ENCODE data around the gene STK32B. TPM values are rescaled to one million over a fixed set of nuclear protein-coding genes. Genes with fewer than 3 reads are reported as not detected.

The STK32B gene
- total RNA-seq, 1 experiment from 2014 or later: not detected

DNA sequence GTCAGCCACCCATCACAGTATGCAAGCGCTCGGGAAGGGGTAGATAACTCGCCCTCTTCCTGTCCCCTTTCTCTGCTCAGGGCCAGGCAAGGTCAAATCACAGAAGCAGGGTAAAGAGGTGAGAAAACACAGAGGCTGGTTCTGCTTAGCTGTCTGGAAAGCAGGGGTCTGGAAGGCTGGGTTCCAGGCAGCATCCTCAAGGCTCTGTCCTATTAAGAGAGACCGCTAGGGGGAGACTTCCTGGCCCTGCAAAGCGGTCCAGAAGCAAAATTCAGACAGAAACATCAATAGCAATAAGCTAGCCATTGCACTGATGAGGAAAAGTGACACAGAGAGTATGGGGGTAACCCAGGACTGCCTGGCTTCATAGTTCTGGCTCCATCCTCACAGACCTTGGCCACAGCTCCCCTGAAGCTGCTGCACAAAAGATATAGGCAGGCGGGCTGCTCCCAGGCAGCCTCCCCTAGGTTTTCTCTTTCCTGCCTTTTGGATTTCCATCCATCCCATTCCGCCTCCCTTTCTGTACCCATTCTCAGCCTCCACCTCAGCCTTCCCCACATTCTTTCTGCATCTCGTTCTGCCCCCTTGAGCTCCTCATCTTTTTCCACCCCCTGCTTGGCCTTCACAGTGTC, 348.6 kb downstream of the STK32B start:
- TF ChIP-seq, protein P1, sequence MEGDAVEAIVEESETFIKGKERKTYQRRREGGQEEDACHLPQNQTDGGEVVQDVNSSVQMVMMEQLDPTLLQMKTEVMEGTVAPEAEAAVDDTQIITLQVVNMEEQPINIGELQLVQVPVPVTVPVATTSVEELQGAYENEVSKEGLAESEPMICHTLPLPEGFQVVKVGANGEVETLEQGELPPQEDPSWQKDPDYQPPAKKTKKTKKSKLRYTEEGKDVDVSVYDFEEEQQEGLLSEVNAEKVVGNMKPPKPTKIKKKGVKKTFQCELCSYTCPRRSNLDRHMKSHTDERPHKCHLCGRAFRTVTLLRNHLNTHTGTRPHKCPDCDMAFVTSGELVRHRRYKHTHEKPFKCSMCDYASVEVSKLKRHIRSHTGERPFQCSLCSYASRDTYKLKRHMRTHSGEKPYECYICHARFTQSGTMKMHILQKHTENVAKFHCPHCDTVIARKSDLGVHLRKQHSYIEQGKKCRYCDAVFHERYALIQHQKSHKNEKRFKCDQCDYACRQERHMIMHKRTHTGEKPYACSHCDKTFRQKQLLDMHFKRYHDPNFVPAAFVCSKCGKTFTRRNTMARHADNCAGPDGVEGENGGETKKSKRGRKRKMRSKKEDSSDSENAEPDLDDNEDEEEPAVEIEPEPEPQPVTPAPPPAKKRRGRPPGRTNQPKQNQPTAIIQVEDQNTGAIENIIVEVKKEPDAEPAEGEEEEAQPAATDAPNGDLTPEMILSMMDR (IDR thresholded peaks at IDR 0.05; ENCODE audit: unreplicated experiment): no peak
- no TSS peak for BruUV-seq (replicated peaks)
- H3K9me3 Mint-ChIP-seq (ENCODE audit: low read depth, unreplicated experiment): peaks cover 16% of the 10 kb centered on the region
- no peaks in the 10 kb centered on the region for H3K36me3 Mint-ChIP-seq (ENCODE audit: insufficient read depth, unreplicated experiment)
- H3K27ac Mint-ChIP-seq (ENCODE audit: unreplicated experiment): no peak overlapping the region
- H3K4me1 Mint-ChIP-seq (ENCODE audit: low read depth, unreplicated experiment): no peaks in the 10 kb centered on the region
- no peak overlapping the region for H3K4me3 Mint-ChIP-seq (ENCODE audit: low read depth, unreplicated experiment)
- CTCF ChIA-PET: no interaction called here
- intact Hi-C loops (cut with micrococcal nuclease; ENCODE audit: unreplicated experiment): no loop called here
- DNase-seq: no peak
- no peaks in the 10 kb centered on the region for H3K27me3 Mint-ChIP-seq (ENCODE audit: unreplicated experiment)

DNA sequence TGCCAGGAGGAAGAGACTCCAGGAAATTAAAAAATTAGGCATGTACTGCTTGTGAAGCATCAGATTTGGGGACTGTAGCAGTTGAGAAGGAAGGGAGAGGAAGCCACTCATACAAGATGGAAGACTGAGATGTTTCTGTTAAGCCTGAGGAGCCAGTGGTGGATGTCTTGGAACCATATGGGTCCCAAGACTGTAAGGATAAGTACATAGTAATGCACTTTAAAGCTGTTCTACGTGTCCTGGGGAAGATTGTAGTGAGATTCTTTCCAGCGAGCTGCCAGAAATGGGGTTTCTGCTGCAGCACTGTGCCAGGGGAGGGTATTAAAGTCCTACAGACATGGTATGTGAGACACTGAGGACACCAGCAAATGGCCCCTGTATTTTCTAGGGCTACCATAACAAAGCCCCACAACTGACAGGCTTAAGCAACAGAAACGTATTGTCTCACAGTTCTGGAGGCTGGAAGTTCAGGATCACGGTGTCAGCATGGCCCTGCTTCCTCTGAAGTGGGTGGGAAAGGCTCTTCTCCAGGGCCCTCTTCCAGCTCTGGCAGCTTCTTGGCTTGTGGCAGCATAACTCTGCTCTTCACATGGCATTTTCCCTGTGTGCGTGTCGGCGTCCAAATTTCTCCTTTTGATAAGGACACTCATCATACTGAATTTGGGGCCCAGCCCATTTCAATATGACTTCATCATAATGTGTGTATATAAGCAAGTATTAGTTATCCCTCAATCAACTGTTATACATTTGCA, 352.6 kb downstream of the STK32B start:
- H3K4me1 Mint-ChIP-seq (ENCODE audit: low read depth, unreplicated experiment): no peaks in the 10 kb centered on the region
- no TSS peak for BruUV-seq (replicated peaks)
- peaks cover 19% of the 10 kb centered on the region for H3K9me3 Mint-ChIP-seq (ENCODE audit: low read depth, unreplicated experiment)
- DNase-seq: no peak
- intact Hi-C loops (cut with micrococcal nuclease; ENCODE audit: unreplicated experiment): no loop called here
- no peak overlapping the region for H3K4me3 Mint-ChIP-seq (ENCODE audit: low read depth, unreplicated experiment)
- TF ChIP-seq, protein P1 (IDR thresholded peaks at IDR 0.05; ENCODE audit: unreplicated experiment): no peak
- H3K27me3 Mint-ChIP-seq (ENCODE audit: unreplicated experiment): no peaks in the 10 kb centered on the region
- H3K36me3 Mint-ChIP-seq (ENCODE audit: insufficient read depth, unreplicated experiment): no peaks in the 10 kb centered on the region
- H3K27ac Mint-ChIP-seq (ENCODE audit: unreplicated experiment): no peak overlapping the region
- CTCF ChIA-PET: no interaction called here

DNA sequence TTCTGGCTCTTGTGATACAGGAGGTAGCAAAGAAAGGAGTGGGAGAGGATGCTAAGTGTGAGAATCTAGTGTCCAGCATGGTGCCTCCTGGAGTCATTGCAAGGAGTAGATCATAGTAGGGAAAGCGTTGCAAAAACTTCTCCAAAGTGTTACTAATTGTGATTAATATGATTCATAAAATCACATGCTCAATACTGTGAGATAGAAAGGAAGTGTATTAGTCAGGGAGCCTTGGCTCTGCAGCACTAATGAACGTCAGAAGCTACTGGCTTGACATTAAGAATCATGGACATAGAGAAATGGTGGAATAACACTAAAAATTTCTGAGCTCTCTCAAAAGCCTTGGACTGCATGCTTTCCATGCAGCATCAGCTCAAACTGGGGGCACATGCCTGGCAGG, 358.0 kb downstream of the STK32B start:
- TF ChIP-seq, protein P1 (IDR thresholded peaks at IDR 0.05; ENCODE audit: unreplicated experiment): no peak
- Mint-ChIP-seq H3K4me1 (ENCODE audit: low read depth, unreplicated experiment) (no peaks in the 10 kb centered on the region), H3K9me3 (ENCODE audit: low read depth, unreplicated experiment) (peaks cover 13% of the 10 kb centered on the region), H3K27ac (ENCODE audit: unreplicated experiment) (no peak overlapping the region), H3K27me3 (ENCODE audit: unreplicated experiment) (no peaks in the 10 kb centered on the region), H3K4me3 (ENCODE audit: low read depth, unreplicated experiment) (no peak overlapping the region), H3K36me3 (ENCODE audit: insufficient read depth, unreplicated experiment) (no peaks in the 10 kb centered on the region)
- CTCF ChIA-PET: no interaction called here
- DNase-seq: no peak
- intact Hi-C loops (cut with micrococcal nuclease; ENCODE audit: unreplicated experiment): no loop called here
- no TSS peak for BruUV-seq (replicated peaks)

DNA sequence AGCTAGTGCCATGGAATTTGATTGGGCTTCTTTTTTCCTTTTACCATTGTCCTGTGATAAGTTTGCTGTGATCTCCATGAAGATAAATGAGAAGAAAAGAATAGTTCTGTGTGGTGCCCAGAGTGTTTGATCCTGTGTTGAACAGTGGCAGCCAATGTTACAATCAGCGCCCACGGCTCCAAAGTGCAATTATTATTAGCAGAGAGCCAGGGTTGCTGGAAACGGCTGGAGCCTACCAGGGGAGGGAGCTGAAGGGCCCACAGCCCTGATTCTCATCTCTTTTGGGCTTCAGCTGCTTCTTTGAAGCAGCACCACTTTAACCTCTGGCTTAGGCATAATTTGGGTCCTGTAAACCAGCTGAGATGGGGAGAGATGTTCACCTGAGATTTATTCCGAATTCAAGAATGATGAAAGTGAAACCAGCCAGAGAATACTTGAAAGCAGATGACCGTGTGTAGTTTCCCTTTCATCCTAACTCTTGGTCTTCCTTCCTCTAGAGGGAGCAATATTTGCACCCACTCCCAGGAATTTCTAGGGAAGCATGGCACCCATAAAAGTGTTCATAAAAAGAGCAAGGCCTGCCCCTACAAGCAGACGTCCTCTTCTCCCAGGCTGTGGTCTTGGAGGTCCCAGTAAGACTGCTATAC, 358.8 kb downstream of the STK32B start:
- Mint-ChIP-seq H3K4me1 (ENCODE audit: low read depth, unreplicated experiment) (no peaks in the 10 kb centered on the region), H3K36me3 (ENCODE audit: insufficient read depth, unreplicated experiment) (no peaks in the 10 kb centered on the region), H3K4me3 (ENCODE audit: low read depth, unreplicated experiment) (no peak overlapping the region), H3K9me3 (ENCODE audit: low read depth, unreplicated experiment) (peaks cover 13% of the 10 kb centered on the region), H3K27ac (ENCODE audit: unreplicated experiment) (no peak overlapping the region), H3K27me3 (ENCODE audit: unreplicated experiment) (no peaks in the 10 kb centered on the region)
- DNase-seq: no peak
- BruUV-seq (replicated peaks): no TSS peak
- intact Hi-C loops (cut with micrococcal nuclease; ENCODE audit: unreplicated experiment): no loop called here
- CTCF ChIA-PET: no interaction called here
- TF ChIP-seq, protein P1 (IDR thresholded peaks at IDR 0.05; ENCODE audit: unreplicated experiment): no peak
